ENCODE data around the gene SIRPA. TPM values are rescaled to one million over a fixed set of nuclear protein-coding genes. Genes with fewer than 3 reads are reported as not detected.

Gene SIRPA
- total RNA-seq, 1 experiment from 2014 or later, result 6.0 TPM

GRCh38 chr20:1935696-1936366 is 40.6 kb downstream of the SIRPA start:
- Histone ChIP-seq H3K18ac (ENCODE audit: insufficient read length, low read depth, low read length) (no peak overlapping the region), H3K9ac (ENCODE audit: extremely low read depth, insufficient read length, low read length) (no peak overlapping the region), H2BK5ac (ENCODE audit: insufficient read length, low read length) (no peak overlapping the region), H2AK5ac (ENCODE audit: insufficient read length, low read length) (no peak overlapping the region), H3K27ac (ENCODE audit: insufficient read length, low read depth, low read length) (no peak overlapping the region), H3T11ph (ENCODE audit: low read length) (no peak overlapping the region), H3K23me2 (ENCODE audit: insufficient read length, low read depth, low read length, poor library complexity, severe bottlenecking) (no peaks in the 10 kb centered on the region), H3K79me1 (ENCODE audit: insufficient read depth, low read depth, low read length, poor library complexity, severe bottlenecking) (no peaks in the 10 kb centered on the region), H3K27me3 (ENCODE audit: insufficient read depth, low read length) (no peaks in the 10 kb centered on the region), H3K14ac (ENCODE audit: insufficient read depth, low read length) (no peak overlapping the region; the same call in 1 of the 2 replicates), H4K5ac (ENCODE audit: insufficient read length, low read depth, low read length) (no peak overlapping the region), H3K4me1 (ENCODE audit: insufficient read depth, low read length) (no peaks in the 10 kb centered on the region), H4K20me1 (ENCODE audit: control insufficient read depth, insufficient read depth, insufficient read length) (no peaks in the 10 kb centered on the region), H4K91ac (ENCODE audit: insufficient read length, low read depth, low read length) (no peak overlapping the region), H3K4me2 (ENCODE audit: insufficient read depth, insufficient read length, low read length) (no peak overlapping the region), H2BK20ac (ENCODE audit: low read depth, low read length, poor library complexity, severe bottlenecking) (no peak overlapping the region), H4K8ac (replicated peaks; ENCODE audit: insufficient read length, low read depth, low read length) (no peak overlapping the region), H2AFZ (ENCODE audit: low read length) (no peak overlapping the region), H3K79me2 (ENCODE audit: insufficient read depth, low read length) (no peaks in the 10 kb centered on the region), H3K9me3 (ENCODE audit: control insufficient read depth, low read depth, low read length) (no peaks in the 10 kb centered on the region), H2BK12ac (ENCODE audit: insufficient read length, low read depth, low read length) (no peak overlapping the region), H3K23ac (ENCODE audit: insufficient read length, low read depth, low read length) (no peak overlapping the region), H2BK15ac (ENCODE audit: low read depth, low read length) (no peak overlapping the region), H3K56ac (ENCODE audit: insufficient read length, low read depth, low read length) (no peak overlapping the region), H2BK120ac (ENCODE audit: low read depth, low read length, poor library complexity, severe bottlenecking) (no peak overlapping the region), H3K4ac (ENCODE audit: low read depth, low read length) (no peak overlapping the region)
- TF ChIP-seq CTCF (conservative IDR thresholded peaks at IDR 0.05), result no peak
- Mint-ChIP-seq H3K27ac (no peak overlapping the region), H3K36me3 (ENCODE audit: insufficient read depth in 1 of 3, low read depth in 3 of 3) (peaks cover 2 to 10% (median 6%) of the 10 kb centered on the region in 3 experiments; a peak in 5 of 7 replicates), H3K27me3 (ENCODE audit: low read depth) (peaks cover 4% of the 10 kb centered on the region), H3K9me3 (no peaks in the 10 kb centered on the region), H3K4me3 (no peak overlapping the region), H3K4me1 (peaks cover 0 to 8% of the 10 kb centered on the region in 2 experiments; a peak in 1 of 4 replicates)
- DNase-seq, result no peak
- WGBS (ENCODE audit: extremely low coverage, insufficient read length, low lambda C conversion rate), result no CpG with 5 or more reads among the region's 15 CpGs

Measured in H9 (cell line).